Type B pancreatic cell (in vitro differentiated cells): Measurements from ENCODE around the gene CLTCL1. TPM values are rescaled to one million over a fixed set of nuclear protein-coding genes. Genes with fewer than 3 reads are reported as not detected.
"Not testable (repeated sequence)": the region's sequence is repeated elsewhere in the genome, so short reads cannot be mapped to it uniquely, and the experiment has no call there.

Source experiments
- DNase-seq: peaks from one replicate; pipeline ENCODE4 v3.0.0; 2021; ENCODE audit warnings: mixed read lengths; ENCODE audit not compliant: unreplicated experiment; ENCODE audit errors: extremely low spot score
- H3K27ac Mint-ChIP-seq: 2 replicates; pipeline ENCODE4 v1.8.0; 2021; ENCODE audit warnings: mild to moderate bottlenecking, mixed read lengths
- H3K27me3 Mint-ChIP-seq: 2 replicates; pipeline ENCODE4 v1.8.0; 2021; ENCODE audit warnings: mixed read lengths
- H3K36me3 Mint-ChIP-seq: 2 replicates; pipeline ENCODE4 v1.8.0; 2021; ENCODE audit warnings: mixed read lengths
- H3K4me1 Mint-ChIP-seq: one replicate; pipeline ENCODE4 v1.8.0; 2021; ENCODE audit warnings: mixed read lengths; ENCODE audit not compliant: unreplicated experiment
- H3K4me3 Mint-ChIP-seq: 2 replicates; pipeline ENCODE4 v1.8.0; 2021; ENCODE audit warnings: mild to moderate bottlenecking, mixed read lengths
- H3K9me3 Mint-ChIP-seq: 2 replicates; pipeline ENCODE4 v1.8.0; 2021; ENCODE audit warnings: mixed read lengths
- CTCF ChIP-seq: fragments of 200-600 bp; sonication (generic); conservative IDR thresholded peaks from 2 replicates; pipeline ENCODE4 v1.5.0; 2021; ENCODE audit warnings: antibody characterized with exemption, mild to moderate bottlenecking
- total RNA-seq: library from RNA; stranded (reverse); gene quantifications from 2 replicates; pipeline ENCODE4 v1.2.1, GENCODE V29; 2021; ENCODE audit warnings: low replicate concordance

The CLTCL1 gene
- total RNA-seq, 1 donor from 2014 or later, result 11.6 TPM

GRCh38 chr22:19208287-19208847 is 83.2 kb downstream of the CLTCL1 start:
- Mint-ChIP-seq H3K4me3 (no peak overlapping the region), H3K27ac (no peak overlapping the region), H3K4me1 (peaks cover 22% of the 10 kb centered on the region), H3K9me3 (no peaks in the 10 kb centered on the region), H3K36me3 (peaks cover 8% of the 10 kb centered on the region), H3K27me3 (no peaks in the 10 kb centered on the region)
- TF ChIP-seq CTCF, result no peak
- no peak for DNase-seq

GRCh38 chr22:19207884-19208283 is 83.6 kb downstream of the CLTCL1 start:
- Mint-ChIP-seq H3K4me1 (peaks cover 22% of the 10 kb centered on the region), H3K36me3 (peaks cover 8% of the 10 kb centered on the region), H3K9me3 (no peaks in the 10 kb centered on the region), H3K27ac (no peak overlapping the region), H3K4me3 (no peak overlapping the region), H3K27me3 (no peaks in the 10 kb centered on the region)
- TF ChIP-seq CTCF, result no peak
- no peak for DNase-seq

GRCh38 chr22:19207401-19207808 is 84.1 kb downstream of the CLTCL1 start:
- TF ChIP-seq CTCF, result no peak
- no peaks in the 10 kb centered on the region for H3K9me3 Mint-ChIP-seq
- H3K27me3 Mint-ChIP-seq, result no peaks in the 10 kb centered on the region
- H3K4me3 Mint-ChIP-seq, result no peak overlapping the region
- no peak overlapping the region for H3K27ac Mint-ChIP-seq
- peaks cover 22% of the 10 kb centered on the region for H3K4me1 Mint-ChIP-seq
- peaks cover 12% of the 10 kb centered on the region for H3K36me3 Mint-ChIP-seq
- DNase-seq, result no peak

- no peak for TF ChIP-seq CTCF
- no peaks in the 10 kb centered on the region for H3K9me3 Mint-ChIP-seq
- no peak overlapping the region for H3K4me3 Mint-ChIP-seq
- no peak for DNase-seq
- no peaks in the 10 kb centered on the region for H3K27me3 Mint-ChIP-seq
- no peak overlapping the region for H3K27ac Mint-ChIP-seq
- H3K4me1 Mint-ChIP-seq, result peaks cover 22% of the 10 kb centered on the region
- H3K36me3 Mint-ChIP-seq, result peaks cover 17% of the 10 kb centered on the region
These were observed 85.2 kb downstream of the CLTCL1 start for GRCh38 chr22:19206287-19206686.

GRCh38 chr22:19204640-19205039 is 86.9 kb downstream of the CLTCL1 start:
- Mint-ChIP-seq H3K4me1 (peaks cover 22% of the 10 kb centered on the region), H3K27ac (peak overlapping the region; percentile 86), H3K9me3 (no peaks in the 10 kb centered on the region), H3K27me3 (no peaks in the 10 kb centered on the region), H3K36me3 (peaks cover 14% of the 10 kb centered on the region), H3K4me3 (peak overlapping the region; percentile 36)
- no peak for TF ChIP-seq CTCF
- no peak for DNase-seq

- Mint-ChIP-seq H3K27ac (peak overlapping the region; percentile 86), H3K4me3 (peak overlapping the region; percentile 58)
These were observed 87.7 kb downstream of the CLTCL1 start for GRCh38 chr22:19203834-19204233.

GRCh38 chr22:19202799-19203186 is 88.7 kb downstream of the CLTCL1 start:
- H3K9me3 Mint-ChIP-seq, H3K4me3 Mint-ChIP-seq, H3K36me3 Mint-ChIP-seq, H3K27me3 Mint-ChIP-seq, H3K27ac Mint-ChIP-seq, DNase-seq: not testable (repeated sequence)
- peaks cover 31% of the 10 kb centered on the region for H3K4me1 Mint-ChIP-seq

More at GRCh38 chr22:19203834-19204233, 87.7 kb downstream of the CLTCL1 start:
- TF ChIP-seq CTCF, result no peak
- H3K4me1 Mint-ChIP-seq, result peaks cover 26% of the 10 kb centered on the region
- no peaks in the 10 kb centered on the region for H3K9me3 Mint-ChIP-seq
- H3K27me3 Mint-ChIP-seq, result no peaks in the 10 kb centered on the region
- DNase-seq, result no peak
- peaks cover 9% of the 10 kb centered on the region for H3K36me3 Mint-ChIP-seq
